Left hindlimb (tissue), 1 donor: ENCODE measurements around the gene CTIF.

Experiments used
- DNase-seq: peaks from one replicate; pipeline ENCODE4 v3.0.0-alpha.2; 2018

CTIF gene

DNA sequence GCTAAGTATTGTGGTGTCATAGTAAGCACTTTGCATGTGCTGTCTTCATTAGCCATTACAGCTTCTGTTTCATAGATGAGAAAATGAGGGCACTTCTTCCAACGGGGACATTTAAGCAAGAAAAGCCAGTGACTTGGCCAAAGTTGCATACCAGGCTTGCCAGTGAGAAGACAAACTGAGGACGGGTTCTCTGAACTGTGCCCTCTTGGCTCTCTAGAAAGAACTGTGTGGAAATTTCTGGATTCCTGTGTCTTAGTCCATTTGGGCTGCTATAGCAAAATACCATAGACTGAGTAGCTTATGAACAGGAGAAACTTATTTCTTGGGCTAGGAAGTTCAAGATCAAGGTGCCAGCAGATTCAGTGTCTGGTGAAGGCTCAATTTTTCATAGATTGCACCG lies 13.3 kb downstream of the CTIF start:
- DNase-seq = no peak

DNA sequence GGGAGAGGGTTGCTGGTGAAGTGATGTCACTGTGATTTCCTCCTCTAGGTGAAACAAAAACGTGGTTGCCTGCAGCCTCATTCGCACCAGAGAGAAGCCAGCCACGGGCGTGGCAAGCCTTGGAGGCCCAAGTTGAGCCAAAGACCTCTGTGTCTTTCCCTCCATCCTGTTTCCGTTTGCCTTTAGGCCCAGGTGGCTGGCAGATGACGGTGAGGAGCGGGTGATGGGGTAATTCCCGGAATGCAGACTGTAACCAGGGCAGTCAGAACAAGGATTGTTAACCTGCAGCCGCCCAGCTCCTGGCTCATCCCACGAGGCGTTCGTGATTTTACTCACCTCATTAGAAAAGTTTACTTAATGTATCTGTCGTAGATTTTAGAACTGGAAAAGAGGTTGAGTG lies 14.4 kb downstream of the CTIF start:
- DNase-seq = peak; percentile 4

GRCh38 chr18:48554610-48555400 lies 16.0 kb downstream of the CTIF start:
- peak; percentile 8 for DNase-seq

GRCh38 chr18:48555465-48555995 lies 16.7 kb downstream of the CTIF start:
- DNase-seq = peak; percentile 1

DNA sequence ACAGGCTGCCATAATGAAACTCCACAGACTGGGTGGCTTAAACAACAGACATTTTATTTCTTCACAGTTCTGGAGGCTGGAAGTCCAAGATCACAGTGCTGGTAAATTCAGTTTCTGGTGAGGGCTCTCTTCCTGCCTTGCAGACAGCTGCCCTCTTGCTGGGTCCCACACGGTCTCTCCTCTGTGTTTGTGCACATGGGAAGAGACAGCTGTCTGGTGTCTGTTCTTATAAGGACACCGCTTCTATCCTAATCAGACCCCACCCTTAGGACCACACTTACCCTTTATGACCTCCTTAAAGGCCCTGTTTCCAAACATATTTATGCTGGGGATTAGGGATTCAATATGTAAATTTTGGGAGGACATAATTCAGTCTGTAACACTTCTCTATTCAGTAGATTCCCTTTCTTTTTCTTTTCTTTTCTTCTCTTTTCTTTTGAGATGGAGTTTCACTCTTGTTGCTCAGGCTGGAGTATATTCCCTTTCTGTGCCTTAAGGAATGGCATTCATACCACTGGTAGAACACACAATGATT lies 18.9 kb downstream of the CTIF start:
- DNase-seq = peak; percentile 3

DNA sequence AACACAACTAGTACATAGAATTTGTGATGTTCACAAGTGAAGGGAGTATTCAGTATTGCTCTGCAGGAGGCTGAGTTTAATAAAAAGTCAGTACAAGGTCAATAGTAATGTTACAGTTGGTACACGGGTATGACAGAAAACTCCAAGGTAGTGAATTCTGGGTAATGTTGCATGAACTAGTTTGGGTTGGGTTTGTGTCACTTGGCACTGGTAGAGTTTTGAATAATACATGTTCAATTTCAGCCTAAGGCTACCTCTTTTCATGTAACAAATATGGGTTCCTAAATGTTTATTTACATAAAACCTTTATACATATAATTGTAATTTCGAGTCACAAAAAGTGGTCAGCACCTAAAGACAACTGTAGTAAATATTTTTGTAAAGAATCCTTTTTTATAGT lies 19.4 kb downstream of the CTIF start:
- no peak for DNase-seq

GRCh38 chr18:48560491-48560890 lies 21.7 kb downstream of the CTIF start:
- no peak for DNase-seq

DNA sequence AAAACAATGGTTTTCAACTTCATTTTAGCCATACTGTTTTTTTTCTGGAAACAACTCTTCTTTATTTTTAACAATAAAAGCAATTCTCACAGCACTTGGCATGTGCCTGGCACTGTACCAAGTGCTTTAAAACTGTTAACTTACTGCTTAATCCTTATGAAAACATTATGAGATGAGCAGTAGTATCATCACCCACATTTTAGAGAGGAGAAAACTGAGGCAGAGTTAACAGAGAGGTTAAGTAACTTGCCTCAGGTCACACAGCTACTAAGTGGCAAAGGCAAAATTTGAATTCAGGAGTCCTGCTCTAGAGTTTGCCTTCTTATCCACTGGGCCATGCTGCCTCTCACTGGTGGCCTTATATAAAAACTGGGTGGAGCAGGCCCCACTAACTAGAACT lies 23.2 kb downstream of the CTIF start:
- DNase-seq = no peak

DNA sequence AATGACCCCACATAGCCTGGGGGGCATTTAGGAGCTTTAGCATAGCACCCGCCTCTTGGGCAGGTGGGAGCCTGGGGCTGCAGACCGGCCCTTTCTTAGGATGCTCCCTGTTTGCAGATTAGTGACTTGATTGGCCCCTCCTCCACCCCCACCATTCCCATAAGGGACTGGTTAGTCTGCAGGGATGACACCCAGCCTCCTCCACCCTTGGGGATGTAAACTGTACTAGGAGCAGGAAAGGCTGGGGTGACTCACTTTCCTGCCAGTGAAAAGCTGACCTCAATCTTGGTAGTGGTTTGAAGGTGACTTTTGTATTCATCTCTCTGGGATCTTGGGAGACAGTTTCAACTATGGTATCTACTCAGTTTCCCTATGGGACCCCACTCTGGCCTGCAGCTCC lies 24.2 kb downstream of the CTIF start:
- peak; percentile 22 for DNase-seq

- DNase-seq = peak; percentile 15
Measured at GRCh38 chr18:48564139-48564538, 25.3 kb downstream of the CTIF start.

DNA sequence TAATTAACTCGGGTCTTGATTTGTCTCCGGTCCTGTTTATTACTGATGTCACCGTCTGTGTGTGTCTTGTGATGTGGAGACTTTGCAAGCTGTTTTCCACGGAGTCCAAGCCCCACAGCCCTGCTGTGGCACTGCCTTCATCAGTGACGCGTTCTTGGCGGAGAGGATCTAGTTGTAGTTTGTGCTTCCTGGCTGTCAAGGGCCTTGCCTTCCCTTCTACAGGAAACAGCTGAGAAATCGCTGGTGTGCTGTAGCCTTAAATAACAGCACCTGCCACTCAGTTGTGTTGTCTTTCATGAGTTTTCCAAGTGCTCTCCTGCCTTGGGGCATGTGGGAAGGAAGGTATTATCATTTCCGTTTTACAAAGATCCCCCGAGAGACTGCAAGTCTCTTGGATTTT lies 26.3 kb downstream of the CTIF start:
- DNase-seq = peak; percentile 18

GRCh38 chr18:48566589-48566988 lies 27.8 kb downstream of the CTIF start:
- no peak for DNase-seq

DNA sequence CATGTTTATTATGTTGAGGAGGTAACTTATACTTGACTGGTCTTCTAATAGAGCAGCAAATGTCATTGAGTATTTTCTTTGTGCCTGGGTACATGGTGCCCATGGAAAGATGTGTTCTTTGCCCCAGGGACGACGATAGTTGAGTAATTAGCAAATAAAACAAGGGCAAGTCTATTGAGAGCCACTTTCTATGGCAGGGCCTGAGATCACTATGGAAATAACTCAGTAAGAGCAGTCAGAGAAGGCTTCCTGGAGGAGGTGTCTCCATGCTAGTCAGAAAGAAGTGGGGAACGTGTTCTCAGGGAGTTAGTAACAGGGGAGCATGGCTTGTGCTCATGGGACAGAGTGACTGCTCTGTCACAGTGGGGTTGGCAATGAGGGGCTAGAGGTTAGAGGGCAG lies 28.6 kb downstream of the CTIF start:
- no peak for DNase-seq

- DNase-seq = no peak
Measured at GRCh38 chr18:48569139-48569914, 30.5 kb downstream of the CTIF start.

- no peak for DNase-seq
Measured at GRCh38 chr18:48569915-48570264, 31.1 kb downstream of the CTIF start.

- no peak for DNase-seq
Measured at GRCh38 chr18:48570313-48570712, 31.5 kb downstream of the CTIF start.

- no peak for DNase-seq
Measured at GRCh38 chr18:48571639-48572384, 33.0 kb downstream of the CTIF start.

- no peak for DNase-seq
Measured at GRCh38 chr18:48572402-48573126, 33.7 kb downstream of the CTIF start.

DNA sequence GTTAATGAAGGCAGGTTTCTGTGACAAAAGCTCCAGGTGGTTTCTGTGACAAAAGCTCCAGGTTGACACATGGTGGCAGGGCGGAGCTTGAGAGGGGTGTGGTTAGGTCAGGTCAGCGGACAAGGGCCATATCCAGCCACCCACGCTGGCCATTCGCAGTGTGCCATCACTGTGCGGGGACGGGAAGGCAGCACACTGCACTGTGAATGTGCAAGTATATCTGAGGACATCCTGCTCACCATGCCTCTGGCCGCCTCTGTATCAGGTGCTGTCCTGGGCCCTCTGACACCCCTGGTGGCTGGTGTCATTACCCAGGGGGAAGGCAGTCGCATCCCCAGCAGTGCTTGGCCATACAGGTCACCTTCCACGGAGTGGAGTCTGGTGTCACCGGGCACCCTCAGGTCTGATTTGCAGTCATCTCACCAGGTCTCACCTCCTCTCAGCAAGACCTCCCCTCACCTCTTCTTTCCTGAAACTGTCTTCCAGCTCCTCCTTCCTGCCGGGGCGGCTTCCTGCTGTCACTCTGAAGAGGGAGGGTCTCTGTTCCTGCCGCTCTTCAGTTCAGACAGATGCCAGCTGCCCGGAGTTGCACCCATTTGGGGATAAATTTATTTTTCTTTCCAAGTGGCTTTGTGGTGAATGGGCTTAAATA lies 34.9 kb downstream of the CTIF start:
- peak; percentile 10 for DNase-seq

DNA sequence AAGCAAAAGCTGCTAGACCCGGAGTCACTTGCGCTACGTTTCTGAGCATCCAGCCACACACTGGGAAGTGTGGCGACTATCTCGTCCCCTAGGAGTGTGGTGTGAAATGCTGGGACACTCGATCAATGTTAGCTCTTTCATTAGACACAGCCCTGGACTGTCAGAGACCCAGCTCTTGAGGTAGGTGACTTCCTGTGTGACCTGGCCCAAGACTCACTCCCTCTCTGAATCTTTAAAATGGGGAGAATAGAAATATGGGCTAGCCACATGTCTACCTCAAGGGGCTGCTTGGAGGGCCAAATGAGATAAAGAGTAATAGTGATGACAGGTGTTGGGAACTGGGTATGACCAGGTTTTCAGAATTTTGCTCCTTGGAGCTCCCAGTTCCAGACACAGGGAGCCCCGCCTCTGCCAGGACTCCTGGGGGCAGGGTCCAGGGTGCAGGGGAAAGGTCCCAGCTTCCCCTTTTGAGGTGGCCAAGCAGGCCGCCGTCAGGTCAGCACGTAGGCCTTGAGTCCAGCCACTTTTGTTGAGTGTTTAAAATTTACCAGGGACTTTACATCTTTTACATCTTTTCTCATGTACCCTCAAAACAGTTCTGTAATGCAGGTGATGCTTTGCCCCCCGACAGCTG lies 36.0 kb downstream of the CTIF start:
- DNase-seq = peak; percentile 19

DNA sequence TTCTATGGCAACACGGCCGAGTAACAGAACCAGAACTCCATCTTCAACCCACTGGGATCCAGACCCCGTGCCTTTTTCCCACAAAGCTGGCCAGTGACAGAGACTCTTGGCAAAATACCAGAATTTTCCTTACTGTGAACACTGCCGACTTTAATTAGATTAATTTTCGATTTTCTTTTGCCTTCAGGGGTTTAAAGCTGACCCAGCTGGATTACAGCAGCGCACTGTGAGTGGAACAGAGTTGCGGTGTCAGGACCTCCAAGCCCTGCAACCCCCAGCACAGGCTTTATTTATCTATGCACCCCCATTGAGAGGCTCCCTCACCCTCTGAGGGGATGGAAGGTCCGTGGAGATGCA lies 36.4 kb downstream of the CTIF start:
- peak; percentile 18 for DNase-seq
